Mucosa of rectum (tissue), 2 donors: ENCODE measurements around the gene CCDC170.

ENCODE experiments used
- H3K27ac ChIP-seq, 2 donors: one replicate each; pipeline ENCODE4 v1.7.0; 2013; ENCODE audit warnings: inconsistent platforms in 2 of 2, low read depth in 2 of 2, low read length in 2 of 2
- H3K27me3 ChIP-seq, 2 donors: one replicate each; pipeline ENCODE4 v1.7.0; 2013; ENCODE audit warnings: low read length in 2 of 2; ENCODE audit not compliant: control insufficient read depth in 2 of 2, insufficient read depth in 2 of 2
- H3K36me3 ChIP-seq, 2 donors: one replicate each; pipeline ENCODE4 v1.7.0; 2013; ENCODE audit warnings: low read length in 2 of 2; ENCODE audit not compliant: control insufficient read depth in 2 of 2, insufficient read depth in 2 of 2
- H3K4me1 ChIP-seq, 2 donors: one replicate each; pipeline ENCODE4 v1.7.0; 2013; ENCODE audit warnings: low read length in 2 of 2, mild to moderate bottlenecking in 1 of 2; ENCODE audit not compliant: control insufficient read depth in 2 of 2, insufficient read depth in 2 of 2
- H3K4me3 ChIP-seq, 2 donors: one replicate each; pipeline ENCODE4 v1.7.0; 2013; ENCODE audit warnings: low read length in 2 of 2
- H3K9ac ChIP-seq, 2 donors: one replicate each; pipeline ENCODE4 v1.7.0; 2013; ENCODE audit warnings: low read length in 2 of 2, low read depth in 1 of 2, mild to moderate bottlenecking in 1 of 2
- H3K9me3 ChIP-seq, 2 donors: one replicate each; pipeline ENCODE4 v1.7.0; 2013; ENCODE audit warnings: low read length in 2 of 2; ENCODE audit not compliant: control insufficient read depth in 2 of 2
- donor health status: healthy.
- donor health status: Normal muscosa, but diverticular disease.

Gene CCDC170

DNA sequence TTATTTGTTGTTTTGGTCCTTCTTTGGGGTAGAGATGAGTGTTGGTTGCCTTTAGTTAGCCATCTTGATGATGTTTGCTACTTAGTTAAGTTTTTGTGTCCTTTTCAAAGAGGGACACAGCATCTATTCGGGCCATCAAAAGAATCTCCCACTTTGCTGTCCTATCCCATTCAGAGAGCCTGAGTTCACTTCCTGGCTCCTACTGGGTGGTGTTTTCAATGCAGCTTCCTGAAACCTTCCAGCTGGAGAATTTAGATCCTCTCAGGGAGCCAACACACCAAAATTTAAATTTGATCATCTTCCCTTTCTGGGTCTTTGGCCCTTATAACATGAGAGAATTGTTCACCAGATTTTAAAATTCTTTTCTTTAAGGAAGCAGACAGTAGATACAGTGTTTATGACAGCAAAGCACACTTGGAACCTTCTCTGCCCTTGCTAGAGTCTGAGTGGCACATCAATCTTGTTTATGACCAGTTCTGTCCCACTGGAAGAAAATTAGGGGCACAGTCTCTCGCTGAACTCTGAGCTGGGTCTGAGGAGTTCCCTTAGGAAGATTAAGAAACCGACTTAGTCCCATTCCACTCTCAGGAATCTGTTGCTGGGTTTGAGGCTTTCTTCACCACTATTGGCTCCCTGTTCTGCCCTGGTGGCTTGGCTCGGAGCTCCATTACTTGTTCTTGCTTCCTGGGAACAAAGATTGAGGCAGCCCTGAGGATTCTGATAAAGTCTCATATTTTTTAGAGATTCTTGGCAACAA, 115.5 kb downstream of the CCDC170 start:
- Histone ChIP-seq H3K9me3 (no peaks in the 10 kb centered on the region), H3K27ac (peak overlapping the region in 1 of 2 donors; percentile 30), H3K9ac (no peak overlapping the region), H3K27me3 (peaks cover 0 to 2% of the 10 kb centered on the region in 2 donors), H3K36me3 (no peaks in the 10 kb centered on the region), H3K4me1 (no peaks in the 10 kb centered on the region), H3K4me3 (no peak overlapping the region)

DNA sequence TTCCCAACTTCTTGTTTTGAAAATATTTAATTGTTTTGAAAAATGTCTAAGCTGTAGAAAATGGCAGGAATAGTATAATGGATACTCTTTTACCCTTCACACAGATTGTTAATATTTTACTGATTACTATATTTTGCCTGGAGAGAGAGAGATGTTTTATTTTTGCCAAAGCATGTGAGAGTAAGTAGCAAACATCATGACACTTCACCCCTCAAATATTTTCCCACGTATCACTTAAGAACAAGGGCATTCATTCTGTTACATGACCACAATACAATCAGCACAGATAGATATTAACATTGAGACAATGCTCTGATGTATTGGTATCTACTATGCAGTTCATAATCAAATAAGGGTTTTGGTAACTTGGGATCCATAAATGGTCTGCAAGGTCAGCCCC, 116.5 kb downstream of the CCDC170 start:
- no peaks in the 10 kb centered on the region for H3K9me3 ChIP-seq
- no peak overlapping the region for H3K4me3 ChIP-seq
- no peaks in the 10 kb centered on the region for H3K4me1 ChIP-seq
- no peaks in the 10 kb centered on the region for H3K36me3 ChIP-seq
- peaks cover 0 to 2% of the 10 kb centered on the region in 2 donors for H3K27me3 ChIP-seq
- H3K9ac ChIP-seq = no peak overlapping the region
- H3K27ac ChIP-seq = no peak overlapping the region

DNA sequence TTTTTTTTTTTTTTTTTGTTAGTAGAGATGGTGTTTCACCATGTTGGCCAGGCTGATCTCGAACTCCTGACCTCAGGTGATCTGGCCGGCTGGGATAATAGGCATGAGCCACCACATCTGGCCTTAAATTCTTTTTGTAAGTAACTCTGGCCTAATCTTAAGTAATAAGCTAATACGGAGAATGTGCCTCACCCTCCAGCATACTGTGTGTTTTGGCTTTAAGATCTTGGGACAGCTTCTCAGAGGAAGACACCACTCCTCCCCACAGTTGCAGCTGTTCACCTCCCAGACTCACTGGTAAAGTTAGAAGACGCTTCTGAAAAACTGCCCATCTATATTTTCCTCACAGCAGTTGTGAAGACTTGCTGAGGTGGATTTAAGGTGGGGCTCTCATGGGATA, 120.8 kb downstream of the CCDC170 start:
- H3K4me1 ChIP-seq = no peaks in the 10 kb centered on the region
- H3K4me3 ChIP-seq = no peak overlapping the region
- no peak overlapping the region for H3K9ac ChIP-seq

GRCh38 chr6:151616091-151616513, 122.3 kb downstream of the CCDC170 start:
- H3K4me3 ChIP-seq = no peak overlapping the region

More for the DNA sequence above, 120.8 kb downstream of the CCDC170 start:
- Histone ChIP-seq H3K9me3 (no peaks in the 10 kb centered on the region), H3K27ac (no peak overlapping the region), H3K36me3 (no peaks in the 10 kb centered on the region), H3K27me3 (peaks cover 0 to 2% of the 10 kb centered on the region in 2 donors)

GRCh38 chr6:151616600-151616999, 122.8 kb downstream of the CCDC170 start:
- no peaks in the 10 kb centered on the region for H3K4me1 ChIP-seq
- no peaks in the 10 kb centered on the region for H3K9me3 ChIP-seq
- no peaks in the 10 kb centered on the region for H3K27me3 ChIP-seq
- no peak overlapping the region for H3K4me3 ChIP-seq
- H3K36me3 ChIP-seq = no peaks in the 10 kb centered on the region
- H3K9ac ChIP-seq = no peak overlapping the region
- H3K27ac ChIP-seq = no peak overlapping the region

More at GRCh38 chr6:151616091-151616513, 122.3 kb downstream of the CCDC170 start:
- Histone ChIP-seq H3K27ac (no peak overlapping the region), H3K9ac (no peak overlapping the region), H3K36me3 (no peaks in the 10 kb centered on the region), H3K9me3 (no peaks in the 10 kb centered on the region), H3K27me3 (no peaks in the 10 kb centered on the region), H3K4me1 (no peaks in the 10 kb centered on the region)

GRCh38 chr6:151617539-151617938, 123.7 kb downstream of the CCDC170 start:
- no peaks in the 10 kb centered on the region for H3K27me3 ChIP-seq
- H3K27ac ChIP-seq = no peak overlapping the region
- no peaks in the 10 kb centered on the region for H3K4me1 ChIP-seq
- no peaks in the 10 kb centered on the region for H3K9me3 ChIP-seq
- H3K36me3 ChIP-seq = no peaks in the 10 kb centered on the region
- no peak overlapping the region for H3K4me3 ChIP-seq
- H3K9ac ChIP-seq = no peak overlapping the region

GRCh38 chr6:151618717-151619116, 124.9 kb downstream of the CCDC170 start:
- no peaks in the 10 kb centered on the region for H3K27me3 ChIP-seq
- no peak overlapping the region for H3K27ac ChIP-seq
- H3K9me3 ChIP-seq = no peaks in the 10 kb centered on the region
- H3K36me3 ChIP-seq = no peaks in the 10 kb centered on the region
- H3K4me1 ChIP-seq = no peaks in the 10 kb centered on the region
- H3K9ac ChIP-seq = no peak overlapping the region
- no peak overlapping the region for H3K4me3 ChIP-seq

DNA sequence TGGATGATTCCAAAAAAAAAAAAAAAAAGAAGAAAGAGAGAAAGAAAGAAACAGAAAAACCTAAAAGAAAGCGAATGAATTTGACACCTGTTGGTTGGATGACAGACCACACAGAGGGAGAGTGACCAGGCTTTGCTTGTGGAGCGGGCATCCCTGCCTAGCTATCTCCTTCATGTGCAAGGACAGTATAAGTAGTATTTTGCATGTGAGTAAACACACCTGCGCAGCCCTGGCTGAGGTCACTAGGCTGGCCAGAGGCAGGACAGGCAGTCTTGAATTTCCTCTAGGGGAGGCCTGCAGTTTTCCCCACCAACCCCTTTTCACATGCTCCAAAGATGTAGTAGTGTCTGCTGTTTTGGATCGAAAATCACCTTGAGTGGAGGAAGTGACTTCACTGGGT, 126.4 kb downstream of the CCDC170 start:
- Histone ChIP-seq H3K27me3 (no peaks in the 10 kb centered on the region), H3K4me3 (no peak overlapping the region), H3K4me1 (no peaks in the 10 kb centered on the region), H3K27ac (no peak overlapping the region), H3K36me3 (no peaks in the 10 kb centered on the region), H3K9ac (no peak overlapping the region), H3K9me3 (no peaks in the 10 kb centered on the region)

DNA sequence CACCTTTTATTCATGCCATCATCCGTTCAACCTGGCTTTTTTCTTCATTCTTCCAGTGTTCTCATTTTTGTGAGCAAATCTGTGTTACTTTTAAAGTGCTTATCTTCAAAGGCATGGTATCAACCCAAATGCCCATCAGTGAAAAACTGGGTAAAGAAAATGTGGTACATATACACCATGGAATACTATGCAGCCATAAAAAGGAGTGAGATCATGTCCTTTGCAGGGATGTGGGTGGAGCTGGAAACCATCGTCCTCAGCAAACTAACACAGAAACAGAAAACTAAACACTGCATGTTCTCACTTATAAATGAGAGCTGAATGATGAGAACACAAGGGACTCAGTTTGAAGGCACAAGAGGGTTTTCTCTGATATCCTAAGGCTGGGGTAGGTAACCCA, 130.3 kb downstream of the CCDC170 start:
- H3K9ac ChIP-seq = no peak overlapping the region
- H3K9me3 ChIP-seq = peaks cover 0 to 2% of the 10 kb centered on the region in 2 donors
- no peak overlapping the region for H3K4me3 ChIP-seq
- no peak overlapping the region for H3K27ac ChIP-seq
- H3K4me1 ChIP-seq = no peaks in the 10 kb centered on the region
- H3K27me3 ChIP-seq = no peaks in the 10 kb centered on the region
- H3K36me3 ChIP-seq = no peaks in the 10 kb centered on the region

- H3K4me3 ChIP-seq = no peak overlapping the region
- H3K36me3 ChIP-seq = no peaks in the 10 kb centered on the region
- no peaks in the 10 kb centered on the region for H3K4me1 ChIP-seq
- no peak overlapping the region for H3K9ac ChIP-seq
- H3K9me3 ChIP-seq = peaks cover 0 to 2% of the 10 kb centered on the region in 2 donors
- no peaks in the 10 kb centered on the region for H3K27me3 ChIP-seq
- no peak overlapping the region for H3K27ac ChIP-seq
These were observed 130.7 kb downstream of the CCDC170 start for GRCh38 chr6:151624481-151624880.
